GM21381 (cell line): ENCODE results near the gene CADPS2.
"Not testable (repeated sequence)": the region's sequence is repeated elsewhere in the genome, so short reads cannot be mapped to it uniquely, and the experiment has no call there.

Experiments used
- ATAC-seq: cut with Tn5 transposase; IDR thresholded peaks from one replicate; pipeline ENCODE4 v1.9.1; 2021; ENCODE audit warnings: mild to moderate bottlenecking, moderate library complexity; ENCODE audit not compliant: unreplicated experiment

CADPS2 gene

DNA sequence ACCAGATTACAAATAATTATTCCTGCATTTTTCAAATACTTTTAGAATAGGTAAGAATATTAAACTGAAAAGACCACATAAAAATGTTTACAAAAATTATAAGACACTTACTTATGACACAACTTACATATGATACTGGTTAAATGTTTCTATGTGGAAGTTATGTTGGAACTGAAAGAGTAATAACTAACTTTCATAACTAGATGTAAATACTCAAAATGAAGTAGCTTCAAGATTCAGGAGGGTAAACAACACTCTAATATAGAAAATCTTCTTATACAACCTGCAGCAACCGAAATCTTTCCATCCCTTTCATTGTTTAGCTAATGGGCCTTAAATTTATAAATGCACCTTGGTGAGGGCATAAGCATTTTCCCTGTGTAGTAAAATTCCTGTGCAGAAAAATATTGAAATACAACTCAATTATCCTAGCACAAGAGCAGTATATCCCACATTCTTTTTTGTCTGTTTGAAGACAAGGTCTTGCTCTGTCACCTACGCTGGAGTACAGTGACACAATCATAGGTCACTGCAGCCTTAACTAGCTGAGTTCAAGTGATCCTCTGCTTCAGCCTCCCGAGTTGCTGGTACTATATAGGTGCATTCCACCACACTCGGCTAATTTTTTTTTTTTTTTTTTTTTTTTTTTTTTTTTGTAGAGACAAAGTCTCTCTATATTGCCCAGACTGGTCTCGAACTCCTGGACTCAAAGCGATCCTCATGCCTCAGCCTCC is 168.7 kb downstream of the CADPS2 start:
- ATAC-seq, result no peak

GRCh38 chr7:122715183-122715582 is 171.1 kb downstream of the CADPS2 start:
- no peak for ATAC-seq

GRCh38 chr7:122710916-122711315 is 175.3 kb downstream of the CADPS2 start:
- no peak for ATAC-seq

DNA sequence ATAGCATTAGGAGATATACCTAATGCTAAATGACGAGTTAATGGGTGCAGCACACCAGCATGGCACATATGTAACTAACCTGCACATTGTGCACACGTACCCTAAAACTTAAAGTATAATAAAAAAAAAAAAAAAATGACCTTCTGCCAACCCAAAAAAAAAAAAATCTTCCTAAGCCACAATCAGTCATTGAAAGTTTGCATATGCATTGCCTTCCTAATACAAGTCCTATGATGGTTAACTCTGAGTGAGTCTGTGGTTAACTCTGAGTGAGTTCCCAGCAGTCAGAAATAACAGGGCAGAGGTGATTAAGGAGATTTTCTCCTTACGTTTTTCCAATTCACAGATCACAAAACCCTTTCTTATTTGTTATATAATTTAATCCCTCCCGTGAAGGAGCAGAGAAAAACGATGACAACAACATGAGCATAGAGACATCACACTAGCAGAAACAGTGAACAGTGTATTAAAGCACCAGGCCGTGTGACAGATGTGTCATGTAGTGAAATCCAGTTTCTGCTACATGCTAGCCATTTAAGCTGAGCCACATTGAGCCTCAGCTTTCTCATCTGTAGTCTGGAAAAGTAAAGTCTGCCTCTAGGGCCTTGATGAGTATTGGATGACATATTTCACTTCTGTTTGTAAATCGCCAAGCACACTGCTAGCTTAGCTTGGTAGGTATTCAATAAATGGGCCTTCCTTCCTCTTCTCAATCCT is 176.2 kb downstream of the CADPS2 start:
- no peak for ATAC-seq

DNA sequence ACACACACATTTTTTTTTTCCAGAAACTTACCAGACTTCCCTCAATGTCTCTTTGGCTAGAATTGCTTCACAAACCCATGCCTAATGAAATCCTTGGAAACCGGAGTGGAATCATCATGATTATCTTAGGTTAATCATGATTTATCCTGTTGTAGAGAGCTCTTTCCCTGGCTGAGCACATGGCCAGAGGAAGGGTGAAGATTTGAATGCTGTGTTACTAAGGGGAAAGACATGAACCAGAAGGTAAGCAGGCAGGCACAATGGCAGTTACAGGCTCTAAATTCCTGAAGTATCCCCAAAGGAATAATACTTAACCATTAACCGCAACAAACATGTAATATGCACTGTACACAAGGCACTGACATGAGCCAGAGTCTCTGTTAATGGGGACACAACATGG is 179.4 kb downstream of the CADPS2 start:
- no peak for ATAC-seq

- no peak for ATAC-seq
Measured at GRCh38 chr7:122702872-122703510, 183.3 kb downstream of the CADPS2 start, which contains the start of gene RNF148. Gene RNF148 (minus strand): TSS chr7:122702922. CDS start chr7:122702750, 172 bp downstream.

DNA sequence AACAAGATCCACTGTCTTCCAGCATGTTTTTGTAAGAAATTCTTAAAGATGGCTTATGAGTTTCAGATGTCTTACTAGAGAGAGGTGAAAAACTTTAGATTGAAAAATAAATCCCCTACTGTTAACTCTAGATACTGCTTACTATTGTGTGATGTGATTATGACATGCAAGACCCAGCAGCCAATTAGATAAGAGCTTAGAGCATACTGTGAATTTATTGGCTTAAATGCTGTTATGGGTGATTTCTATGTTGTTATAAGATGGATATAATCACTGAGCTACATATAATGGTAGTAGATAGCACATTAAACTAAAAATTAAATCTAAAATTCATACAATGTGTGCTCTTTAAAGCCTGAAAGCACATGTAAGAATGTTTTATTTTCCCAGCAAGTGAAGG is 187.2 kb downstream of the CADPS2 start, which contains the start of gene RNF133:
Gene RNF133, minus strand, starts transcription at position 101 of the 400 bp plus-strand sequence. CDS start 199 bp downstream, outside the sequence.
- no peak for ATAC-seq

- no peak for ATAC-seq
Measured at GRCh38 chr7:122695816-122696215, 190.4 kb downstream of the CADPS2 start.

- ATAC-seq, result no peak
Measured at GRCh38 chr7:122694697-122695096, 191.6 kb downstream of the CADPS2 start.

GRCh38 chr7:122692769-122693309 is 193.4 kb downstream of the CADPS2 start:
- no peak for ATAC-seq

GRCh38 chr7:122691569-122692235 is 194.6 kb downstream of the CADPS2 start:
- no peak for ATAC-seq

GRCh38 chr7:122689346-122690109 is 196.7 kb downstream of the CADPS2 start:
- no peak for ATAC-seq

- ATAC-seq, result no peak
Measured at GRCh38 chr7:122688400-122688998, 197.8 kb downstream of the CADPS2 start.

GRCh38 chr7:122686360-122686878 is 199.8 kb downstream of the CADPS2 start:
- no peak for ATAC-seq

GRCh38 chr7:122684504-122684903 is 201.8 kb downstream of the CADPS2 start:
- no peak for ATAC-seq

DNA sequence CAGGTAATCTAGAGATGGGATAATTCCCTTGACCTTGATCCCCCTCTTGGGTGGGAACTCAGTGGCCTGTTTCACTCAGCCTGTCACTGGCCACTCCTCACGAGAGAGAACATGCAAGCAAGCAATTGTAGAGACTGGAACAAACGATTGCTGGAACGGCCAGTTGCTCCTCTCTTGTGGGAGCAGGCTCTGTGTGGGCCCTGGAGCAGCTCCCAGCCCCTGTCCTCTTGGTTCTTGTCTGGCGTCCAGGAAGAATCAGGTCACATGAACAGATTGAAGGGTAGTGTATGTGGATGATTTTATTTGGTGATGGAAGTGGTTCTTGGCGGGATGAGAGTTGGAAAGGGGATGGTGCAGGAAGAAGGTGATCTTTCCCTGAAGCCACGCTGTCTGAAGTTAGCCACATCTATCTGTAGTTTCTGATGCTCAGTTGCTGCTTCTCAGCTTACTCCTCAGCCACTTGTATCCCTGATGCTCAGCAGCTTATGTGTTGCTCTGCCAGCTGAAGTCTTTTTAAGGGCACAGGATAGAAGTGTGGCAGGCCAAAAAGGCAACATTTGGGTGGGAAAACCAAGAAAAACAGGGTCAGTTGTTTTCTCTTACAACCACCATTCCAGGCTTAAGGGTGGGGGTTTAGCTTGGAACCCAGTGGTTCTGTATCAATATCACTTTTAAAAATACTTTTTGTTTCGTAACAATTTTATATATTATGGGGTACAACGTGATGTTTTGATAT is 203.3 kb downstream of the CADPS2 start:
- ATAC-seq, result no peak

- not testable (repeated sequence) for ATAC-seq
Measured at GRCh38 chr7:122681186-122681585, 205.1 kb downstream of the CADPS2 start.

- ATAC-seq, result no peak
Measured at GRCh38 chr7:122679813-122680212, 206.4 kb downstream of the CADPS2 start.

- ATAC-seq, result not testable (repeated sequence)
Measured at GRCh38 chr7:122679269-122679709, 207.0 kb downstream of the CADPS2 start.
